GM19239 (cell line): ENCODE measurements around the gene RNF212.
"Not testable (repeated sequence)": the region's sequence is repeated elsewhere in the genome, so short reads cannot be mapped to it uniquely, and the experiment has no call there.

Experiments
- DNase-seq: peaks from one replicate; pipeline ENCODE4 v3.0.0; 2011; ENCODE audit warnings: low spot score; ENCODE audit not compliant: insufficient read length
- FAIRE-seq: peaks from 2 replicates; lab custom pipeline; 2011; peaks lifted over from hg19 to GRCh38; lab: Jason Lieb, UNC

Gene RNF212

GRCh38 chr4:1075809-1076699, 37.3 kb downstream of the RNF212 start:
- FAIRE-seq (no peak), DNase-seq (no peak)

GRCh38 chr4:1075225-1075624, 38.1 kb downstream of the RNF212 start:
- DNase-seq = no peak
- no peak for FAIRE-seq

- FAIRE-seq (no peak), DNase-seq (no peak)
Measured at GRCh38 chr4:1074077-1074476, 39.3 kb downstream of the RNF212 start.

GRCh38 chr4:1072830-1073446, 40.4 kb downstream of the RNF212 start:
- DNase-seq (peak; percentile 68), FAIRE-seq (peak; percentile 75)

GRCh38 chr4:1069394-1069793, 44.0 kb downstream of the RNF212 start:
- no peak for DNase-seq
- FAIRE-seq = no peak

- FAIRE-seq (no peak), DNase-seq (no peak)
Measured at GRCh38 chr4:1065732-1066131, 47.6 kb downstream of the RNF212 start.

- DNase-seq = no peak
- no peak for FAIRE-seq
Measured at GRCh38 chr4:1062419-1062818, 50.9 kb downstream of the RNF212 start.

GRCh38 chr4:1061760-1062159, 51.6 kb downstream of the RNF212 start:
- DNase-seq (no peak), FAIRE-seq (no peak)

- FAIRE-seq = no peak
- no peak for DNase-seq
Measured at GRCh38 chr4:1061056-1061700, 52.2 kb downstream of the RNF212 start.

GRCh38 chr4:1060621-1061020, 52.7 kb downstream of the RNF212 start:
- FAIRE-seq = no peak
- no peak for DNase-seq

- DNase-seq (no peak), FAIRE-seq (no peak)
Measured at GRCh38 chr4:1060121-1060520, 53.2 kb downstream of the RNF212 start.

- no peak for DNase-seq
- no peak for FAIRE-seq
Measured at GRCh38 chr4:1058997-1059665, 54.2 kb downstream of the RNF212 start.

- FAIRE-seq (no peak), DNase-seq (no peak)
Measured at GRCh38 chr4:1058198-1058996, 55.0 kb downstream of the RNF212 start.

GRCh38 chr4:1057403-1057745, 56.0 kb downstream of the RNF212 start:
- FAIRE-seq (no peak), DNase-seq (no peak)

GRCh38 chr4:1056671-1057402, 56.5 kb downstream of the RNF212 start:
- DNase-seq (no peak), FAIRE-seq (no peak)

GRCh38 chr4:1055721-1056590, 57.4 kb downstream of the RNF212 start:
- peak; percentile 63 for DNase-seq
- FAIRE-seq = peak; percentile 62

- not testable (repeated sequence) for DNase-seq, FAIRE-seq
Measured at GRCh38 chr4:1055243-1055701, 58.1 kb downstream of the RNF212 start.

GRCh38 chr4:1054696-1055242, 58.6 kb downstream of the RNF212 start:
- not testable (repeated sequence) for DNase-seq, FAIRE-seq
